Panc1 (cell line): Measurements from ENCODE around the gene DMRT2.

Source experiments
- CTCF ChIP-seq: fragments of 450-650 bp; IDR thresholded peaks from 2 replicates; pipeline ENCODE4 v1.5.1; 2017; ENCODE audit warnings: mild to moderate bottlenecking
- REST ChIP-seq, 2 experiments: IDR thresholded peaks; 2 replicates each; pipeline ENCODE4 v1.6.1; 2011 to 2012; ENCODE audit warnings: low read depth in 2 of 2, control low read depth in 1 of 2, low read length in 1 of 2, mild to moderate bottlenecking in 1 of 2, moderate library complexity in 1 of 2; ENCODE audit not compliant: insufficient read depth in 1 of 2
- SIN3A ChIP-seq: IDR thresholded peaks from 2 replicates; pipeline ENCODE4 v1.6.1; 2012; ENCODE audit warnings: low read depth, mild to moderate bottlenecking, low read length, moderate library complexity, borderline replicate concordance; ENCODE audit not compliant: insufficient read depth

- TF ChIP-seq CTCF (no peak), REST (IDR thresholded peaks at IDR 0.05; ENCODE audit: insufficient read depth in 1 of 2, low read depth in 2 of 2, low read length in 1 of 2) (no peak), SIN3A (no peak)
Measured at GRCh38 chr9:1100201-1100600, 50.0 kb downstream of the DMRT2 start.
